HEK293 (cell line): ENCODE measurements around the gene PDK2.

ENCODE experiments used
- BCL11A ChIP-seq: fragments of 450-650 bp; formaldehyde crosslinking; IDR thresholded peaks from 2 replicates; pipeline ENCODE4 v1.5.1; 2016; ENCODE audit warnings: low read depth, missing biosample characterization, missing genetic modification characterization
- INSM2 ChIP-seq: fragments of 450-650 bp; formaldehyde crosslinking; IDR thresholded peaks from 2 replicates; pipeline ENCODE4 v1.5.1; 2016; ENCODE audit warnings: missing biosample characterization, missing genetic modification characterization
- KLF17 ChIP-seq: fragments of 450-650 bp; formaldehyde crosslinking; IDR thresholded peaks from 2 replicates; pipeline ENCODE4 v1.5.1; 2016; ENCODE audit warnings: missing biosample characterization, missing genetic modification characterization
- KLF7 ChIP-seq: fragments of 450-650 bp; formaldehyde crosslinking; IDR thresholded peaks from 2 replicates; pipeline ENCODE4 v1.5.1; 2016; ENCODE audit warnings: missing biosample characterization, missing genetic modification characterization, borderline replicate concordance
- ZBTB44 ChIP-seq: fragments of 450-650 bp; IDR thresholded peaks from 2 replicates; pipeline ENCODE4 v1.5.1; 2018; ENCODE audit warnings: missing biosample characterization, mild to moderate bottlenecking, missing genetic modification characterization
- ZBTB48 ChIP-seq: fragments of 450-650 bp; formaldehyde crosslinking; IDR thresholded peaks from 2 replicates; pipeline ENCODE4 v1.5.1; 2016; ENCODE audit warnings: missing biosample characterization, missing genetic modification characterization
- ZFP69B ChIP-seq: fragments of 450-650 bp; formaldehyde crosslinking; IDR thresholded peaks from 2 replicates; pipeline ENCODE4 v1.5.1; 2016; ENCODE audit warnings: missing biosample characterization, missing genetic modification characterization
- ZNF112 ChIP-seq: fragments of 450-650 bp; formaldehyde crosslinking; IDR thresholded peaks from 2 replicates; pipeline ENCODE4 v1.5.0; 2017; ENCODE audit warnings: missing biosample characterization, missing genetic modification characterization
- ZNF121 ChIP-seq: fragments of 450-650 bp; formaldehyde crosslinking; IDR thresholded peaks from 2 replicates; pipeline ENCODE4 v1.5.1; 2016; ENCODE audit warnings: missing biosample characterization, missing genetic modification characterization
- ZNF174 ChIP-seq: fragments of 450-650 bp; formaldehyde crosslinking; IDR thresholded peaks from 2 replicates; pipeline ENCODE4 v1.5.0; 2017; ENCODE audit warnings: missing biosample characterization, mild to moderate bottlenecking, missing genetic modification characterization
- ZNF18 ChIP-seq: fragments of 450-650 bp; formaldehyde crosslinking; IDR thresholded peaks from 2 replicates; pipeline ENCODE4 v1.5.1; 2016; ENCODE audit warnings: missing biosample characterization, missing genetic modification characterization
- ZNF2 ChIP-seq: fragments of 450-650 bp; formaldehyde crosslinking; IDR thresholded peaks from 2 replicates; pipeline ENCODE4 v1.5.1; 2016; ENCODE audit warnings: missing biosample characterization, missing genetic modification characterization
- ZNF221 ChIP-seq: fragments of 450-650 bp; formaldehyde crosslinking; IDR thresholded peaks from 2 replicates; pipeline ENCODE4 v1.5.1; 2017; ENCODE audit warnings: missing biosample characterization, missing genetic modification characterization, borderline replicate concordance
- ZNF223 ChIP-seq: fragments of 450-650 bp; formaldehyde crosslinking; IDR thresholded peaks from 2 replicates; pipeline ENCODE4 v1.5.1; 2016; ENCODE audit warnings: missing biosample characterization, missing genetic modification characterization
- ZNF274 ChIP-seq, 2 experiments: fragments of 200-500 bp in 1 of 2; fragments of 450-650 bp in 1 of 2; sonication (Bioruptor generic) in 1 of 2; formaldehyde crosslinking in 1 of 2; IDR thresholded peaks; 2 replicates each; pipeline versions ENCODE4 v1.5.1 to v1.6.1; 2014 to 2016; ENCODE audit warnings: borderline replicate concordance in 1 of 2, inconsistent platforms in 1 of 2, low read length in 1 of 2, missing biosample characterization in 1 of 2, missing genetic modification characterization in 1 of 2
- ZNF302 ChIP-seq: fragments of 450-650 bp; formaldehyde crosslinking; IDR thresholded peaks from 2 replicates; pipeline ENCODE4 v1.5.1; 2016; ENCODE audit warnings: missing biosample characterization, missing genetic modification characterization, low read depth
- ZNF311 ChIP-seq: fragments of 450-650 bp; formaldehyde crosslinking; IDR thresholded peaks from 2 replicates; pipeline ENCODE4 v1.5.1; 2017; ENCODE audit warnings: missing biosample characterization, missing genetic modification characterization, borderline replicate concordance
- ZNF350 ChIP-seq: fragments of 450-650 bp; formaldehyde crosslinking; IDR thresholded peaks from 2 replicates; pipeline ENCODE4 v1.5.0; 2017; ENCODE audit warnings: missing biosample characterization, mild to moderate bottlenecking, missing genetic modification characterization
- ZNF473 ChIP-seq: fragments of 450-650 bp; formaldehyde crosslinking; IDR thresholded peaks from 2 replicates; pipeline ENCODE4 v1.5.1; 2017; ENCODE audit warnings: missing biosample characterization, missing genetic modification characterization
- ZNF518A ChIP-seq: fragments of 450-650 bp; formaldehyde crosslinking; conservative IDR thresholded peaks from 2 replicates; pipeline ENCODE4 v1.5.1; 2016; ENCODE audit warnings: low read depth, missing biosample characterization, missing genetic modification characterization
- ZNF658 ChIP-seq: fragments of 450-650 bp; formaldehyde crosslinking; IDR thresholded peaks from 2 replicates; pipeline ENCODE4; 2016; ENCODE audit warnings: missing biosample characterization, missing genetic modification characterization
- ZNF677 ChIP-seq: fragments of 450-650 bp; IDR thresholded peaks from 2 replicates; pipeline ENCODE4 v1.5.0; 2018; ENCODE audit warnings: missing biosample characterization, mild to moderate bottlenecking, missing genetic modification characterization, moderate library complexity
- ZNF701 ChIP-seq: fragments of 450-650 bp; formaldehyde crosslinking; IDR thresholded peaks from 2 replicates; pipeline ENCODE4 v1.5.1; 2016; ENCODE audit warnings: missing biosample characterization, missing genetic modification characterization
- ZNF707 ChIP-seq: fragments of 450-650 bp; formaldehyde crosslinking; IDR thresholded peaks from 2 replicates; pipeline ENCODE4 v1.5.1; 2016; ENCODE audit warnings: missing biosample characterization, missing genetic modification characterization
- ZNF777 ChIP-seq: fragments of 450-650 bp; formaldehyde crosslinking; IDR thresholded peaks from 2 replicates; pipeline ENCODE4 v1.5.1; 2017; ENCODE audit warnings: missing biosample characterization, missing genetic modification characterization, borderline replicate concordance

The PDK2 gene

GRCh38 chr17:50134206-50135110 lies 39.3 kb downstream of the PDK2 start (continued):
- no peak for TF ChIP-seq ZBTB44 (tag by site-specific recombination)
- no peak for TF ChIP-seq ZNF302 (tag by site-specific recombination)
- TF ChIP-seq ZNF677 (tag by site-specific recombination), result no peak
- TF ChIP-seq ZNF311 (tag by site-specific recombination), result no peak
- TF ChIP-seq ZNF274 (IDR thresholded peaks at IDR 0.05; ENCODE audit: low read length), result no peak
- TF ChIP-seq ZNF274 (tag by site-specific recombination; IDR thresholded peaks at IDR 0.05; ENCODE audit: borderline replicate concordance), result no peak
- no peak for TF ChIP-seq ZNF18 (tag by site-specific recombination)
- no peak for TF ChIP-seq ZNF777 (tag by site-specific recombination)
- TF ChIP-seq ZNF658, result no peak
- no peak for TF ChIP-seq ZNF473 (tag by site-specific recombination)
- no peak for TF ChIP-seq ZNF701 (tag by site-specific recombination)
- no peak for TF ChIP-seq INSM2 (tag by site-specific recombination)
- no peak for TF ChIP-seq ZNF221 (tag by site-specific recombination)
- TF ChIP-seq ZNF121 (tag by site-specific recombination), result no peak
- TF ChIP-seq ZNF350 (tag by site-specific recombination), result no peak
- no peak for TF ChIP-seq ZNF223
- no peak for TF ChIP-seq ZNF174
- TF ChIP-seq ZNF2, result no peak
- TF ChIP-seq ZNF518A, result no peak
- TF ChIP-seq BCL11A (tag by site-specific recombination), result peak; percentile 14; the same call in 1 of the 2 replicates
- no peak for TF ChIP-seq ZFP69B (tag by site-specific recombination)
- no peak for TF ChIP-seq KLF17 (tag by site-specific recombination)
- no peak for TF ChIP-seq ZNF112
- no peak for TF ChIP-seq KLF7
- TF ChIP-seq ZNF707 (tag by site-specific recombination), result no peak
- TF ChIP-seq ZBTB48, result no peak
